HG03097 (cell line): ENCODE results near the gene MTIF3.
A peak's percentile ranks its signal among the peaks of the same experiment; 100 is the strongest.

ENCODE experiments used
- ATAC-seq: cut with Tn5 transposase; IDR thresholded peaks from one replicate; pipeline ENCODE4 v1.9.1; 2021; ENCODE audit not compliant: unreplicated experiment, low FRiP score

The MTIF3 gene

GRCh38 chr13:27461940-27462584 is 11.7 kb upstream of the MTIF3 start:
- ATAC-seq, result no peak

GRCh38 chr13:27455331-27455855 is 5.0 kb upstream of the MTIF3 start:
- ATAC-seq, result no peak

- ATAC-seq, result no peak
These were observed 632 bp upstream of the MTIF3 start for GRCh38 chr13:27450921-27451471.

GRCh38 chr13:27449081-27449603 is 1.2 kb downstream of the MTIF3 start:
- no peak for ATAC-seq

GRCh38 chr13:27448308-27448707 is 2.1 kb downstream of the MTIF3 start:
- no peak for ATAC-seq

GRCh38 chr13:27446986-27447583 is 3.3 kb downstream of the MTIF3 start:
- no peak for ATAC-seq

- no peak for ATAC-seq
These were observed 7.6 kb downstream of the MTIF3 start for GRCh38 chr13:27442797-27443196.

- no peak for ATAC-seq
These were observed 8.2 kb downstream of the MTIF3 start for GRCh38 chr13:27442071-27442647.

GRCh38 chr13:27440408-27440807 is 10.0 kb downstream of the MTIF3 start:
- no peak for ATAC-seq

- ATAC-seq, result no peak
These were observed 13.2 kb downstream of the MTIF3 start for GRCh38 chr13:27437126-27437525.

- no peak for ATAC-seq
These were observed 17.7 kb downstream of the MTIF3 start for GRCh38 chr13:27432611-27433210.

GRCh38 chr13:27432180-27432579 is 18.2 kb downstream of the MTIF3 start:
- ATAC-seq, result no peak

- ATAC-seq, result no peak
These were observed 22.2 kb downstream of the MTIF3 start for GRCh38 chr13:27428160-27428559.

- no peak for ATAC-seq
These were observed 22.7 kb downstream of the MTIF3 start for GRCh38 chr13:27427641-27428040.

GRCh38 chr13:27425918-27426630 is 24.3 kb downstream of the MTIF3 start:
- peak; percentile 52 for ATAC-seq

- no peak for ATAC-seq
These were observed 25.0 kb downstream of the MTIF3 start for GRCh38 chr13:27425158-27425917.

- peak; percentile 70 for ATAC-seq
These were observed 25.9 kb downstream of the MTIF3 start, which contains the start of gene GTF3A for GRCh38 chr13:27424246-27425157. Gene GTF3A (plus strand): TSS chr13:27424619.

GRCh38 chr13:27423333-27423732 is 27.0 kb downstream of the MTIF3 start:
- ATAC-seq, result no peak
